Measurements from ENCODE around the gene DDX60. TPM values are rescaled to one million over a fixed set of nuclear protein-coding genes. Genes with fewer than 3 reads are reported as not detected.
"Not testable (repeated sequence)": the region's sequence is repeated elsewhere in the genome, so short reads cannot be mapped to it uniquely, and the experiment has no call there.

The DDX60 gene
- total RNA-seq, 1 donor from 2014 or later, result 17.9 TPM

GRCh38 chr4:168241953-168242352 is 76.6 kb downstream of the DDX60 start:
- no peaks in the 10 kb centered on the region for H3K4me1 Mint-ChIP-seq

GRCh38 chr4:168240821-168241220 is 77.7 kb downstream of the DDX60 start:
- DNase-seq (no peak), ATAC-seq (ENCODE audit: low read depth) (no peak)
- Mint-ChIP-seq H3K36me3 (ENCODE audit: low read depth) (peaks cover 77% of the 10 kb centered on the region), H3K27me3 (no peaks in the 10 kb centered on the region), H3K9me3 (peaks cover 10% of the 10 kb centered on the region), H3K4me1 (no peaks in the 10 kb centered on the region), H3K4me3 (no peak overlapping the region), H3K27ac (no peak overlapping the region)
- intact Hi-C loops (cut with micrococcal nuclease), result no loop called here
- ChIA-PET CTCF (no interaction called here), POLR2A (no interaction called here)
- no peak for TF ChIP-seq CTCF (IDR thresholded peaks at IDR 0.05)

More at GRCh38 chr4:168241953-168242352, 76.6 kb downstream of the DDX60 start:
- no peak for ATAC-seq (ENCODE audit: low read depth)
- Mint-ChIP-seq H3K4me3 (no peak overlapping the region), H3K27me3 (no peaks in the 10 kb centered on the region), H3K27ac (no peak overlapping the region), H3K9me3 (peaks cover 10% of the 10 kb centered on the region), H3K36me3 (ENCODE audit: low read depth) (peaks cover 82% of the 10 kb centered on the region)
- intact Hi-C loops (cut with micrococcal nuclease), result no loop called here
- no peak for TF ChIP-seq CTCF (IDR thresholded peaks at IDR 0.05)
- ChIA-PET POLR2A (no interaction called here), CTCF (no interaction called here)
- DNase-seq, result no peak

GRCh38 chr4:168221301-168221700 is 97.3 kb downstream of the DDX60 start:
- no peaks in the 10 kb centered on the region for H3K27me3 Mint-ChIP-seq
- H3K9me3 Mint-ChIP-seq, result peaks cover 2% of the 10 kb centered on the region
- ATAC-seq (ENCODE audit: low read depth) (no peak), DNase-seq (no peak)
- POLR2A ChIA-PET, result no interaction called here
- intact Hi-C loops (cut with micrococcal nuclease), result no loop called here
- TF ChIP-seq CTCF (IDR thresholded peaks at IDR 0.05), result no peak
- CTCF ChIA-PET, result no interaction called here
- H3K36me3 Mint-ChIP-seq (ENCODE audit: low read depth), result peaks cover 81% of the 10 kb centered on the region
- no peak overlapping the region for H3K4me3 Mint-ChIP-seq
- H3K27ac Mint-ChIP-seq, result no peak overlapping the region
- H3K4me1 Mint-ChIP-seq, result no peaks in the 10 kb centered on the region

GRCh38 chr4:168220893-168221292 is 97.7 kb downstream of the DDX60 start:
- H3K36me3 Mint-ChIP-seq (ENCODE audit: low read depth), result peaks cover 77% of the 10 kb centered on the region

GRCh38 chr4:168218645-168219044 is 99.9 kb downstream of the DDX60 start:
- CTCF ChIA-PET, result no interaction called here
- DNase-seq (no peak), ATAC-seq (ENCODE audit: low read depth) (no peak)
- POLR2A ChIA-PET, result no interaction called here
- Mint-ChIP-seq H3K27me3 (no peaks in the 10 kb centered on the region), H3K36me3 (ENCODE audit: low read depth) (peaks cover 80% of the 10 kb centered on the region), H3K9me3 (peaks cover 2% of the 10 kb centered on the region), H3K4me3 (no peak overlapping the region), H3K4me1 (no peaks in the 10 kb centered on the region), H3K27ac (no peak overlapping the region)
- no peak for TF ChIP-seq CTCF (IDR thresholded peaks at IDR 0.05)
- intact Hi-C loops (cut with micrococcal nuclease), result no loop called here

More at GRCh38 chr4:168220893-168221292, 97.7 kb downstream of the DDX60 start:
- ATAC-seq (ENCODE audit: low read depth) (no peak), DNase-seq (no peak)
- POLR2A ChIA-PET, result no interaction called here
- Mint-ChIP-seq H3K4me3 (no peak overlapping the region), H3K4me1 (no peaks in the 10 kb centered on the region), H3K9me3 (peaks cover 2% of the 10 kb centered on the region), H3K27me3 (no peaks in the 10 kb centered on the region), H3K27ac (no peak overlapping the region)
- intact Hi-C loops (cut with micrococcal nuclease), result no loop called here
- CTCF ChIA-PET, result no interaction called here
- no peak for TF ChIP-seq CTCF (IDR thresholded peaks at IDR 0.05)

GRCh38 chr4:168213511-168213910 is 105.0 kb downstream of the DDX60 start:
- H3K4me3 Mint-ChIP-seq; H3K9me3 Mint-ChIP-seq; POLR2A ChIA-PET; H3K4me1 Mint-ChIP-seq; H3K27ac Mint-ChIP-seq; intact Hi-C loops (cut with micrococcal nuclease); ATAC-seq (ENCODE audit: low read depth); CTCF ChIA-PET; H3K27me3 Mint-ChIP-seq; DNase-seq: not testable (repeated sequence)
- peaks cover 46% of the 10 kb centered on the region for H3K36me3 Mint-ChIP-seq (ENCODE audit: low read depth)

Data from activated B cell treated with CpG ODN at 0.5 μM for 24 hours (primary cell).